SK-N-SH (cell line): ENCODE measurements around the gene FHOD3. TPM values are rescaled to one million over a fixed set of nuclear protein-coding genes. Genes with fewer than 3 reads are reported as not detected.

Experiments
- CTCF ChIA-PET: fragments of 300-600, 350-600 bp; formaldehyde crosslinking; extraction: SDS; loops from one replicate; lab custom pipeline; 2021; lab: Yijun Ruan, JAX
- POLR2A ChIA-PET: fragments of 350-600 bp; sonication (Branson Sonifier 250); formaldehyde crosslinking; extraction: SDS; loops from one replicate; lab custom pipeline; 2020; ENCODE audit warnings: antibody characterized with exemption, inconsistent platforms; lab: Yijun Ruan, JAX
- DNase-seq: peaks from one replicate; pipeline ENCODE4 v3.0.0; 2012
- H2AFZ ChIP-seq: fragments of 200-600 bp; sonication (generic); 2 replicates; pipeline ENCODE4 v1.8.1; 2016; ENCODE audit warnings: antibody characterized with exemption, mild to moderate bottlenecking, low read depth
- H3F3A ChIP-seq: fragments of 200-600 bp; sonication (generic); replicated peaks from 2 replicates; pipeline ENCODE3; 2016; ENCODE audit warnings: antibody characterized with exemption, mild to moderate bottlenecking; ENCODE audit not compliant: insufficient read depth
- H3K27ac ChIP-seq, 2 experiments: fragments of 200-500 bp in 1 of 2; fragments of 200-600 bp in 1 of 2; sonication (Bioruptor generic) in 1 of 2; sonication (generic), shearing (Covaris generic) in 1 of 2; 2 replicates each; pipeline versions ENCODE4 v1.5.1 to v1.6.1; 2014 to 2016; ENCODE audit warnings: low read depth in 2 of 2, inconsistent platforms in 1 of 2, low read length in 1 of 2, mild to moderate bottlenecking in 1 of 2, mixed read lengths in 1 of 2
- H3K27me3 ChIP-seq: fragments of 200-600 bp; sonication (generic), shearing (Covaris generic); 2 replicates; pipeline ENCODE4 v1.6.1; 2016; ENCODE audit warnings: mixed run types; ENCODE audit not compliant: insufficient read depth
- H3K36me3 ChIP-seq, 2 experiments: fragments of 200-500 bp in 1 of 2; fragments of 200-600 bp in 1 of 2; sonication (Bioruptor generic) in 1 of 2; sonication (generic) in 1 of 2; replicated peaks in 1 of 2; 2 replicates each; pipeline versions ENCODE3 to v1.5.1; 2014 to 2016; ENCODE audit warnings: low read length in 1 of 2, mild to moderate bottlenecking in 1 of 2; ENCODE audit not compliant: insufficient read depth in 2 of 2, control insufficient read depth in 1 of 2
- H3K4me1 ChIP-seq, 2 experiments: fragments of 200-500 bp in 1 of 2; fragments of 200-600 bp in 1 of 2; sonication (Bioruptor generic) in 1 of 2; sonication (generic), shearing (Covaris generic) in 1 of 2; 2 replicates each; pipeline versions ENCODE4 v1.5.1 to v1.6.1; 2014 to 2016; ENCODE audit warnings: low read depth in 1 of 2, low read length in 1 of 2, mixed run types in 1 of 2; ENCODE audit not compliant: insufficient read depth in 2 of 2, control insufficient read depth in 1 of 2
- H3K4me2 ChIP-seq: fragments of 200-600 bp; sonication (generic), shearing (Covaris generic); 2 replicates; pipeline ENCODE4 v1.6.1; 2017; ENCODE audit warnings: mixed run types
- H3K4me3 ChIP-seq, 2 experiments: fragments of 200-500 bp in 1 of 2; fragments of 200-600 bp in 1 of 2; sonication (Bioruptor generic) in 1 of 2; sonication (generic), shearing (Covaris generic) in 1 of 2; 2 replicates each; pipeline versions ENCODE4 v1.5.1 to v1.8.1; 2014 to 2016; ENCODE audit warnings: low read depth in 2 of 2, inconsistent platforms in 1 of 2, low read length in 1 of 2, mild to moderate bottlenecking in 1 of 2, mixed read lengths in 1 of 2, moderate library complexity in 1 of 2
- H3K79me2 ChIP-seq: fragments of 200-600 bp; sonication (generic); 2 replicates; pipeline ENCODE4 v1.8.1; 2017; ENCODE audit warnings: mild to moderate bottlenecking; ENCODE audit not compliant: insufficient read depth
- H3K9ac ChIP-seq: fragments of 200-600 bp; sonication (generic); 2 replicates; pipeline ENCODE4 v1.6.1; 2017; ENCODE audit warnings: mixed run types
- H3K9me2 ChIP-seq: fragments of 200-600 bp; sonication (generic); 2 replicates; pipeline ENCODE4 v1.6.1; 2017; ENCODE audit warnings: mixed run types
- H3K9me3 ChIP-seq: fragments of 200-600 bp; sonication (generic); 2 replicates; pipeline ENCODE4 v1.6.1; 2017; ENCODE audit warnings: mixed run types, mild to moderate bottlenecking, moderate library complexity
- H4K20me1 ChIP-seq: fragments of 200-600 bp; sonication (generic); 2 replicates; pipeline ENCODE4 v1.6.1; 2017; ENCODE audit warnings: mild to moderate bottlenecking, mixed run types; ENCODE audit not compliant: insufficient read depth
- CHD2 ChIP-seq: fragments of 150-350 bp; IDR thresholded peaks from 2 replicates; pipeline ENCODE4 v1.6.1; 2018; ENCODE audit warnings: low read length; ENCODE audit not compliant: partially characterized antibody
- GABPA ChIP-seq: IDR thresholded peaks from 2 replicates; pipeline ENCODE4 v1.4.0; 2012; ENCODE audit warnings: low read depth, mild to moderate bottlenecking
- GATA2 ChIP-seq: sonication (generic); formaldehyde crosslinking; IDR thresholded peaks from 2 replicates; pipeline ENCODE4 v1.5.0; 2020; ENCODE audit warnings: mild to moderate bottlenecking, missing genetic modification reagents
- MEF2A ChIP-seq: IDR thresholded peaks from 2 replicates; pipeline ENCODE4 v1.4.0; 2012; ENCODE audit warnings: low read depth, borderline replicate concordance
- NRF1 ChIP-seq: IDR thresholded peaks from 2 replicates; pipeline ENCODE4 v1.6.1; 2012; ENCODE audit warnings: low read depth, mild to moderate bottlenecking, low read length
- RCOR1 ChIP-seq: fragments of 150-350 bp; IDR thresholded peaks from 2 replicates; pipeline ENCODE4 v1.6.1; 2017; ENCODE audit warnings: antibody characterized with exemption, low read length
- REST ChIP-seq: IDR thresholded peaks from 2 replicates; pipeline ENCODE4 v1.6.1; 2012; ENCODE audit warnings: mild to moderate bottlenecking, low read depth, low read length, moderate library complexity
- RFX5 ChIP-seq: IDR thresholded peaks from 2 replicates; pipeline ENCODE4 v1.6.1; 2012; ENCODE audit warnings: mild to moderate bottlenecking, improper control_type of control experiment, low read length
- TAF1 ChIP-seq: IDR thresholded peaks from 2 replicates; pipeline ENCODE4 v1.6.1; 2012; ENCODE audit warnings: low read depth, mild to moderate bottlenecking, low read length, moderate library complexity, borderline replicate concordance
- WGBS: methylation state at CpG from one replicate; pipeline ENCODE4 v1.1.6; 2017; ENCODE audit warnings: low lambda C conversion rate; 5-methylcytosine and 5-hydroxymethylcytosine counted together
- polyA plus RNA-seq, 3 experiments: library from polyadenylated mRNA; depleted of rRNA; stranded (reverse); fragments of >200 nt; gene quantifications; 2 replicates each; pipeline ENCODE4 v1.2.3, GENCODE V29; 2012
- TF ChIP-seq, protein P1 (sequence below): IDR thresholded peaks from 2 replicates; pipeline ENCODE4 v1.4.0; 2012; ENCODE audit warnings: low read depth, borderline replicate concordance
- TF ChIP-seq, protein P2 (sequence below): fragments of 200-600 bp; sonication (generic); IDR thresholded peaks from 2 replicates; pipeline ENCODE4 v1.6.1; 2017; ENCODE audit warnings: antibody characterized with exemption, mild to moderate bottlenecking, moderate library complexity

The FHOD3 gene
- polyA plus RNA-seq, 1 of the 3 experiments (the other 2 are of a cell fraction), result 10.9 TPM

DNA sequence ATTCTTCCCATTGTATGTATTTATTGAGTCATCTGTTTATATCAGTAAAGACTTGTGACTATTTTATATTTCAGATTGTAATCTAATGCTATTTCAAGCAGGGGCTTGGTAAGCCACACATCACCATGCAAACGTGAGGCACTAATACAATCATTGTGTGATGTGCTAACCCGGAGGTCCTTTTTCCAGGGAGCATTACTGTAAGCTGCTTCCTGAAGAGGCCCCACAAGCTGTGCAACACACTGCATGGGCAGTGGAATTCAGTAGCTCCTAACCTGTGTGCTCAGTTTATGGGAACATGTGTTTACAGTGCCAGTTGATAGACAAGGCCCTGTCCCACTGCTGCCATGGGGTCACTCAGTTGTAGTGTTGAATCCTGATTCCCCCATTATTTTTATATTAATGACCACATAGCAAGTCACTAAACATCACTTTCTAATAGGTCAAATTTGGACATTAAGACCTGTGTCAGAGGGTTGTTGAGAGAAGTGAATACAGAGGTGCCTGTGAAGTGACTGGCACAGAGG, 162.9 kb downstream of the FHOD3 start (continued):
- TF ChIP-seq, protein P1, sequence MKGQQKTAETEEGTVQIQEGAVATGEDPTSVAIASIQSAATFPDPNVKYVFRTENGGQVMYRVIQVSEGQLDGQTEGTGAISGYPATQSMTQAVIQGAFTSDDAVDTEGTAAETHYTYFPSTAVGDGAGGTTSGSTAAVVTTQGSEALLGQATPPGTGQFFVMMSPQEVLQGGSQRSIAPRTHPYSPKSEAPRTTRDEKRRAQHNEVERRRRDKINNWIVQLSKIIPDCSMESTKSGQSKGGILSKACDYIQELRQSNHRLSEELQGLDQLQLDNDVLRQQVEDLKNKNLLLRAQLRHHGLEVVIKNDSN, result no peak
- no peak for TF ChIP-seq RFX5
- TF ChIP-seq NRF1, result no peak

DNA sequence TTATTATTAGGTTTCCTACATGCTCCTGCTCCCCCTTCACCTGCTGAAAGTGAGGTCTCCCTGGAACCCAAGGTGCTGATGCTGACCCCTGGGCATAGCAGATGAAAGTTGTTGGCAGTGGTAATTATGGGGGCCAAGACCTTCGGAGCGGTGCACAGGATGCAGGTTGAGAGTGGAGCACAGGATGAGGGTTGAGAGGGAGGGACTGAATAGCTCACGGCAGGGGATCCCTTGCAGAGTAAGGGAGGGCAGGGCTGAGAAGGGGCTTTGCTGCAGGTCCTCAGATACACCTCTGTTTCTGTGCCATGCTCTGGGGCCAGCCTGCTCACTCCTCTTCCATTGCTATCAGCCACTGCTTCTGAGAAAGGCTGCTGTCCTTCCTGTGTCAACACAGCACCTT, 163.3 kb downstream of the FHOD3 start:
- Histone ChIP-seq H3F3A (no peaks in the 10 kb centered on the region), H3K9ac (no peak overlapping the region), H3K27me3 (no peaks in the 10 kb centered on the region), H3K4me3 (no peak overlapping the region), H3K4me1 (peaks cover 0 to under 1% of the 10 kb centered on the region in 2 experiments; a peak in 1 of 4 replicates), H3K36me3 (no peaks in the 10 kb centered on the region), H2AFZ (no peak overlapping the region), H3K9me2 (no peaks in the 10 kb centered on the region), H3K79me2 (no peaks in the 10 kb centered on the region), H3K4me2 (no peak overlapping the region), H3K9me3 (no peaks in the 10 kb centered on the region), H3K27ac (no peak overlapping the region), H4K20me1 (no peaks in the 10 kb centered on the region)
- TF ChIP-seq GATA2 (no peak), RCOR1 (no peak), GABPA (no peak), TAF1 (no peak), MEF2A (no peak), CHD2 (no peak), REST (no peak)
- TF ChIP-seq, protein P2, sequence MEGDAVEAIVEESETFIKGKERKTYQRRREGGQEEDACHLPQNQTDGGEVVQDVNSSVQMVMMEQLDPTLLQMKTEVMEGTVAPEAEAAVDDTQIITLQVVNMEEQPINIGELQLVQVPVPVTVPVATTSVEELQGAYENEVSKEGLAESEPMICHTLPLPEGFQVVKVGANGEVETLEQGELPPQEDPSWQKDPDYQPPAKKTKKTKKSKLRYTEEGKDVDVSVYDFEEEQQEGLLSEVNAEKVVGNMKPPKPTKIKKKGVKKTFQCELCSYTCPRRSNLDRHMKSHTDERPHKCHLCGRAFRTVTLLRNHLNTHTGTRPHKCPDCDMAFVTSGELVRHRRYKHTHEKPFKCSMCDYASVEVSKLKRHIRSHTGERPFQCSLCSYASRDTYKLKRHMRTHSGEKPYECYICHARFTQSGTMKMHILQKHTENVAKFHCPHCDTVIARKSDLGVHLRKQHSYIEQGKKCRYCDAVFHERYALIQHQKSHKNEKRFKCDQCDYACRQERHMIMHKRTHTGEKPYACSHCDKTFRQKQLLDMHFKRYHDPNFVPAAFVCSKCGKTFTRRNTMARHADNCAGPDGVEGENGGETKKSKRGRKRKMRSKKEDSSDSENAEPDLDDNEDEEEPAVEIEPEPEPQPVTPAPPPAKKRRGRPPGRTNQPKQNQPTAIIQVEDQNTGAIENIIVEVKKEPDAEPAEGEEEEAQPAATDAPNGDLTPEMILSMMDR, result no peak
- ChIA-PET POLR2A (no interaction called here), CTCF (interaction anchor here (1.0 kb wide), 1 partner anchor 150 kb away, joined by 3 read pairs; no protein-coding TSS in a partner anchor)
- WGBS, result 100% methylated on average over 3 of the region's 3 CpGs
- no peak for DNase-seq
